Measurements from ENCODE around the gene SLC6A17.

SLC6A17 gene

GRCh38 chr1:110174961-110175360 is 24.7 kb downstream of the SLC6A17 start:
- DNase-seq (ENCODE audit: low spot score): no peak

GRCh38 chr1:110176299-110176956 is 26.1 kb downstream of the SLC6A17 start:
- peak; percentile 47 for DNase-seq (ENCODE audit: low spot score)

- no peak for DNase-seq (ENCODE audit: low spot score)
These were observed 27.5 kb downstream of the SLC6A17 start for GRCh38 chr1:110177775-110178174.

GRCh38 chr1:110183642-110184167 is 33.4 kb downstream of the SLC6A17 start:
- no peak for DNase-seq (ENCODE audit: low spot score)

- DNase-seq (ENCODE audit: low spot score): peak; percentile 71
These were observed 34.2 kb downstream of the SLC6A17 start for GRCh38 chr1:110184446-110184845.

- no peak for DNase-seq (ENCODE audit: low spot score)
These were observed 34.9 kb downstream of the SLC6A17 start for GRCh38 chr1:110185181-110185580.

- no peak for DNase-seq (ENCODE audit: low spot score)
These were observed 36.3 kb downstream of the SLC6A17 start for GRCh38 chr1:110186558-110186957.

- DNase-seq (ENCODE audit: low spot score): no peak
These were observed 37.0 kb downstream of the SLC6A17 start for GRCh38 chr1:110187139-110187890.

- no peak for DNase-seq (ENCODE audit: low spot score)
These were observed 37.8 kb downstream of the SLC6A17 start for GRCh38 chr1:110188035-110188618.

GRCh38 chr1:110189181-110189580 is 38.9 kb downstream of the SLC6A17 start:
- no peak for DNase-seq (ENCODE audit: low spot score)

- peak; percentile 78 for DNase-seq (ENCODE audit: low spot score)
These were observed 40.1 kb downstream of the SLC6A17 start for GRCh38 chr1:110190282-110190929.

- DNase-seq (ENCODE audit: low spot score): no peak
These were observed 42.2 kb downstream of the SLC6A17 start for GRCh38 chr1:110192541-110192940.

GRCh38 chr1:110195196-110195595 is 44.9 kb downstream of the SLC6A17 start:
- no peak for DNase-seq (ENCODE audit: low spot score)

- peak; percentile 71 for DNase-seq (ENCODE audit: low spot score)
These were observed 46.8 kb downstream of the SLC6A17 start for GRCh38 chr1:110196917-110197765.

GRCh38 chr1:110197905-110198629 is 47.8 kb downstream of the SLC6A17 start:
- no peak for DNase-seq (ENCODE audit: low spot score)

- DNase-seq (ENCODE audit: low spot score): no peak
These were observed 48.5 kb downstream of the SLC6A17 start for GRCh38 chr1:110198746-110199145.

- no peak for DNase-seq (ENCODE audit: low spot score)
These were observed 49.9 kb downstream of the SLC6A17 start for GRCh38 chr1:110200190-110200589.

- DNase-seq (ENCODE audit: low spot score): no peak
These were observed 50.4 kb downstream of the SLC6A17 start for GRCh38 chr1:110200666-110201065.

- no peak for DNase-seq (ENCODE audit: low spot score)
These were observed 51.0 kb downstream of the SLC6A17 start for GRCh38 chr1:110201157-110201825.

- DNase-seq (ENCODE audit: low spot score): peak; percentile 67
These were observed 52.8 kb downstream of the SLC6A17 start for GRCh38 chr1:110203021-110203661.

Measured in hematopoietic multipotent progenitor cell treated with erythropoietin and hydrocortisone succinate and interleukin-3 and kit ligand, for 15 days (in vitro differentiated cells).